Common myeloid progenitor, CD34-positive (primary cell): ENCODE data around the gene MED27.

Experiments used
- CTCF ChIA-PET: fragments of 350-600 bp; sonication (Branson Sonifier 250); formaldehyde crosslinking; loops from one replicate; lab custom pipeline; 2021; ENCODE audit warnings: antibody characterized with exemption; lab: Charles Lee
- POLR2A ChIA-PET: fragments of 350-600 bp; sonication (Branson Sonifier 250); formaldehyde crosslinking; loops from one replicate; lab custom pipeline; 2021; ENCODE audit warnings: antibody characterized with exemption; lab: Charles Lee
- DNase-seq, 3 donors: peaks; one replicate each; pipeline versions ENCODE4 v3.0.0 to v3.0.0-alpha.2; 2013
- H3K27ac ChIP-seq, 2 experiments: 1 replicate in 1 of 2; 2 replicates in 1 of 2; pipeline ENCODE4 v1.7.0; 2013; ENCODE audit warnings: inconsistent platforms in 2 of 2, low read length in 2 of 2, mild to moderate bottlenecking in 2 of 2, low read depth in 1 of 2, moderate library complexity in 1 of 2; ENCODE audit not compliant: severe bottlenecking in 2 of 2, insufficient read depth in 1 of 2, poor library complexity in 1 of 2
- H3K27me3 ChIP-seq, 5 experiments: replicated peaks in 2 of 5; 1 replicate in 3 of 5; 2 replicates in 2 of 5; pipeline versions ENCODE4 v1.6.1 to v1.7.0; 2013; ENCODE audit warnings: low read length in 4 of 5, mild to moderate bottlenecking in 2 of 5, moderate library complexity in 2 of 5, inconsistent platforms in 1 of 5; ENCODE audit not compliant: insufficient read depth in 5 of 5, control insufficient read depth in 4 of 5
- H3K36me3 ChIP-seq, 4 experiments: 1 replicate in 2 of 4; 2 replicates in 2 of 4; pipeline versions ENCODE4 v1.6.1 to v1.7.0; 2013; ENCODE audit warnings: low read length in 3 of 4, control low read depth in 1 of 4, mild to moderate bottlenecking in 1 of 4; ENCODE audit not compliant: control insufficient read depth in 4 of 4, insufficient read depth in 4 of 4
- H3K4me1 ChIP-seq, 4 experiments: 1 replicate in 3 of 4; 2 replicates in 1 of 4; pipeline versions ENCODE4 v1.6.1 to v1.7.1; 2013; ENCODE audit warnings: low read length in 3 of 4, mild to moderate bottlenecking in 3 of 4, control low read depth in 1 of 4, inconsistent platforms in 1 of 4, moderate library complexity in 1 of 4; ENCODE audit not compliant: control insufficient read depth in 4 of 4, insufficient read depth in 4 of 4; ENCODE audit errors: control extremely low read depth in 1 of 4
- H3K4me3 ChIP-seq, 7 experiments: 1 replicate in 4 of 7; 2 replicates in 3 of 7; pipeline versions ENCODE4 v1.5.1 to v1.7.0; 2013; ENCODE audit warnings: mild to moderate bottlenecking in 7 of 7, low read length in 6 of 7, moderate library complexity in 6 of 7, inconsistent platforms in 2 of 7, low read depth in 2 of 7, control low read depth in 1 of 7; ENCODE audit not compliant: insufficient read depth in 4 of 7, control insufficient read depth in 1 of 7; ENCODE audit errors: extremely low read depth in 1 of 7
- H3K9me3 ChIP-seq, 5 experiments: 1 replicate in 4 of 5; 2 replicates in 1 of 5; pipeline versions ENCODE4 v1.6.1 to v1.7.1; 2013; ENCODE audit warnings: low read length in 4 of 5, mild to moderate bottlenecking in 2 of 5, inconsistent platforms in 1 of 5, low read depth in 1 of 5, moderate library complexity in 1 of 5; ENCODE audit not compliant: control insufficient read depth in 4 of 5, insufficient read depth in 2 of 5; ENCODE audit errors: control extremely low read depth in 1 of 5
- WGBS: methylation state at CpG from one replicate; pipeline ENCODE4 v1.1.5; 2013; ENCODE audit not compliant: insufficient coverage; 5-methylcytosine and 5-hydroxymethylcytosine counted together

MED27 gene

DNA sequence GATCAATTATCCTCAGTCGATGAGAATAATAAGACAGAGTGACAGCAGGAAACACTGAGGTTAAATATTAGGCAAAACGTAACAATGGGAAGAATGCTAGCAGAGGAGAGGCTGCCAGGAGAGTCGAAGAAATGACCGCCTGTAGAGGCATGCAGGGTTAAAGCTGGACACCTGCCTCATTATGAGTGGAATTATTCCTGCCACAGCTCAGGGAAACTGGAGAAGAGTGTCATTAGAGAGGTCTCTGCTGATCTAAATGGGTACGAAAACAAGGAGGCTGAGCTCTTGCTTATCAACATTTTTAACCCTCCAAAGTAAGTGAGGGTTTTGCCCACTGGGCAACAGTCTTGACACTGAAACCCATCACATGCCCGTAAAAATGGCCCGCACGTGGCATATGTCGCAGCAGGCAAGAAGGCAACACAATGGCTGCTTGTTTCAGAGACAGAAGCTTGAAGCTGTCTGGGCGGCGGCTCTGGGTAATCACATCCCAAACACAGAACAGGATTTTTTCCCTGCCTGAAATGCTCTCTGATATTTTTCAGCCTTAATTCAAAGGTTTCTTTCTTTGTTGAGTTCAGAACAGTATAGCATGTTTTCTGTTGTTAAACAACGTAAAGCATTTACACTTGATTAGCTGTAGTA is 118.7 kb downstream of the MED27 start:
- Histone ChIP-seq H3K9me3 (no peaks in the 10 kb centered on the region), H3K36me3 (peaks cover 0 to 3% (median 0%) of the 10 kb centered on the region in 4 experiments), H3K4me1 (no peaks in the 10 kb centered on the region), H3K4me3 (no peak overlapping the region), H3K27me3 (no peaks in the 10 kb centered on the region), H3K27ac (no peak overlapping the region)
- 89% methylated on average over 9 of the region's 12 CpGs for WGBS
- CTCF ChIA-PET: no interaction called here
- POLR2A ChIA-PET: no interaction called here
- no peak for DNase-seq

GRCh38 chr9:131960311-131960710 is 119.4 kb downstream of the MED27 start:
- no peak overlapping the region for H3K27ac ChIP-seq

DNA sequence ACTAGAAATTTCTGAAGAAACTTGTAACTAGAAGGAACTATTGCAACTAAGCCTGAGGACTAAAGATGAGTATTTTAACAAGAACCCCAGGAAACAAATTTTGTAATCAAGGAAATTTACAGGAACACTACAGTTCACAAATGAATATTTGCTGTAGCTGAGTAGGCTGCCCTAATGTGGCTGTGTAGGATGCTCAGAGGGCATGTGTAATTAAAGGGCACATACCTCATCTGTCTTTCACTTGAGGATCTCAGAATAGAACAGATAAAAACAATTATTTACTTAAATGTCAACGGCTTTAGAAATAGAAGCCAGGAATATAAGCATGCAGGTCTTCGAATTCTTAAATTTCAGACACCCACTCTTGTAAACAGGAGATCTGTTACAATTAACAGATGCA is 119.8 kb downstream of the MED27 start:
- Histone ChIP-seq H3K4me3 (no peak overlapping the region), H3K27ac (no peak overlapping the region), H3K27me3 (no peaks in the 10 kb centered on the region), H3K36me3 (no peaks in the 10 kb centered on the region), H3K9me3 (no peaks in the 10 kb centered on the region), H3K4me1 (no peaks in the 10 kb centered on the region)
- WGBS: 100% methylated on average over 2 of the region's 2 CpGs
- DNase-seq: no peak
- POLR2A ChIA-PET: no interaction called here
- CTCF ChIA-PET: no interaction called here

More at GRCh38 chr9:131960311-131960710, 119.4 kb downstream of the MED27 start:
- H3K27me3 ChIP-seq: no peaks in the 10 kb centered on the region
- H3K4me3 ChIP-seq: no peak overlapping the region
- no peak for DNase-seq
- 95% methylated on average over 3 of the region's 9 CpGs for WGBS
- no peaks in the 10 kb centered on the region for H3K4me1 ChIP-seq
- POLR2A ChIA-PET: no interaction called here
- H3K36me3 ChIP-seq: peaks cover 0 to 3% (median 0%) of the 10 kb centered on the region in 4 experiments
- no peaks in the 10 kb centered on the region for H3K9me3 ChIP-seq
- CTCF ChIA-PET: no interaction called here

- ChIA-PET POLR2A (no interaction called here), CTCF (no interaction called here)
- no peaks in the 10 kb centered on the region for H3K36me3 ChIP-seq
- 100% methylated on average over 2 of the region's 3 CpGs for WGBS
- no peak overlapping the region for H3K27ac ChIP-seq
- no peaks in the 10 kb centered on the region for H3K9me3 ChIP-seq
- H3K27me3 ChIP-seq: no peaks in the 10 kb centered on the region
- H3K4me3 ChIP-seq: no peak overlapping the region
- DNase-seq: no peak
- no peaks in the 10 kb centered on the region for H3K4me1 ChIP-seq
Observed at GRCh38 chr9:131959056-131959455, 120.6 kb downstream of the MED27 start.

DNA sequence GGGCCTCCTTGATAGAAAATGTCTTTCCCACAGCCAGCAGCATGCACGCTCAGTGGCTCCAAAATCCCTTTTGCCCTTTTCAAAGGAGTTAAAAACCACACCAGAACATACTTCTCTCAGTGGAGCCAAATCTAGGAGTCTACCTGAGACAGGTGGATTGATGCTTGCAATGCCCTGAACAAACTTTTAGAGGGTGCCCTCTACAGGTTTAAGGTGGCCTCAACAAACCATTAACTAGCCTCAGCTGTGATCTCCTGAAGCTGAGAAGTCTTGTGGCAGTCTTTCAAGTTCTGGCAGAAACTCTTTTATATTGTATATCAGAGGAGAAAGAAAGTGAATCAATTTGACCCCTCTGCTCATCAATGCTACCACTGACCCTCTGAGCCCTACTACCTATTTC is 125.4 kb downstream of the MED27 start:
- ChIA-PET POLR2A (no interaction called here), CTCF (interaction anchor here (0.7 to 1.0 kb wide), 2 partner anchors 13 to 228 kb away, joined by 3 read pairs; no protein-coding TSS in a partner anchor)
- Histone ChIP-seq H3K4me3 (no peak overlapping the region), H3K27ac (no peak overlapping the region), H3K36me3 (no peaks in the 10 kb centered on the region), H3K9me3 (no peaks in the 10 kb centered on the region), H3K27me3 (no peaks in the 10 kb centered on the region), H3K4me1 (no peaks in the 10 kb centered on the region)
- DNase-seq: no peak
- WGBS: 100% methylated on average over 1 of the region's 1 CpG

DNA sequence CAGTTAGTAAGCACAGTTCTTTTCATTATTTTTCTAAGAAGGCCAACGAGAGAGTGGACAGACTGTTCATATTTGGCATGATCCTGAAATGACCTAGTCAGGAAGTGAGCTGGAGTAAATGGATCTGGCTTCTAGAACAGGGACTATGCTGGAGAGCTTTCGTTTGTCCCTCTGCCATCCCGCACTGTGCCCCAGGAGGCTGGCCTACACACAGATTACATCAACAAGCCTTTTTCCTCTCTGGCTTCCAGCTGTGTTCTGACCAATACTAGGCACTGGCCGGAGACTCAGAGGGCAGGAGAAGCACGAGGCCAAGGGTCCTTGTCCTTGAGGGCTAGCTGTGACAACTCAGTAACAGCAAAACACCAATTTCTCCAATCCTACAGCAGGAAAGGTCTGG is 127.8 kb downstream of the MED27 start:
- Histone ChIP-seq H3K4me3 (no peak overlapping the region), H3K9me3 (no peaks in the 10 kb centered on the region), H3K36me3 (no peaks in the 10 kb centered on the region), H3K27me3 (no peaks in the 10 kb centered on the region), H3K27ac (no peak overlapping the region), H3K4me1 (no peaks in the 10 kb centered on the region)
- CTCF ChIA-PET: no interaction called here
- 100% methylated on average over 2 of the region's 5 CpGs for WGBS
- POLR2A ChIA-PET: no interaction called here
- no peak for DNase-seq

GRCh38 chr9:131951155-131951554 is 128.5 kb downstream of the MED27 start:
- H3K4me3 ChIP-seq: no peak overlapping the region
- 96% methylated on average over 2 of the region's 3 CpGs for WGBS
- H3K4me1 ChIP-seq: no peaks in the 10 kb centered on the region
- ChIA-PET POLR2A (no interaction called here), CTCF (no interaction called here)
- no peak for DNase-seq
- no peak overlapping the region for H3K27ac ChIP-seq
- H3K36me3 ChIP-seq: peaks cover 0 to 3% (median 0%) of the 10 kb centered on the region in 4 experiments
- H3K27me3 ChIP-seq: no peaks in the 10 kb centered on the region
- H3K9me3 ChIP-seq: no peaks in the 10 kb centered on the region
